ENCODE results near the gene CAPN13. TPM values are rescaled to one million over a fixed set of nuclear protein-coding genes. Genes with fewer than 3 reads are reported as not detected.

Gene CAPN13
- total and polyA plus RNA-seq, 10 of the 15 experiments (the other 5 are each of a cell fraction or from before 2014, with no cell fraction given), result 0.03 to 0.10 (median 0.06) TPM; not detected in 7

GRCh38 chr2:30678410-30679137, 128.7 kb downstream of the CAPN13 start:
- CTCF ChIA-PET, result interaction anchor here (0.9 kb wide), 1 partner anchor 33 kb away, joined by 3 read pairs; no protein-coding TSS in a partner anchor
- in situ Hi-C loops (cut with MboI), result no loop called here

More at GRCh38 chr2:30678410-30679137, 128.7 kb downstream of the CAPN13 start:
- ChIA-PET POLR2A (no interaction called here), RAD21 (ENCODE audit: unreplicated experiment) (no interaction called here), SMC1A (ENCODE audit: uncharacterized antibody, unreplicated experiment) (no interaction called here)
- Histone ChIP-seq H3K4me3 (no peak overlapping the region), H3K27ac (ENCODE audit: control insufficient read depth, insufficient read depth) (no peak overlapping the region), H3K79me2 (ENCODE audit: control insufficient read depth, insufficient read depth, low read length) (no peaks in the 10 kb centered on the region), H4K20me1 (ENCODE audit: control insufficient read depth, insufficient read depth) (no peaks in the 10 kb centered on the region), H3K9ac (ENCODE audit: control insufficient read depth, insufficient read depth, low read length) (no peak overlapping the region), H3K4me1 (ENCODE audit: control insufficient read depth, insufficient read depth, low read length) (no peaks in the 10 kb centered on the region), H3K27me3 (replicated peaks in 1 of 2; ENCODE audit: control insufficient read depth in 2 of 2, insufficient read depth in 2 of 2, low read length in 1 of 2) (no peaks in the 10 kb centered on the region), H2AFZ (ENCODE audit: control insufficient read depth, low read depth, low read length) (no peak overlapping the region), H3K4me2 (ENCODE audit: control insufficient read depth, insufficient read depth) (no peak overlapping the region), H3K36me3 (ENCODE audit: control insufficient read depth in 2 of 2, insufficient read depth in 2 of 2, low read length in 1 of 2) (no peaks in the 10 kb centered on the region), H3K9me3 (replicated peaks; ENCODE audit: control insufficient read depth, insufficient read depth, low read length) (no peaks in the 10 kb centered on the region; the same call in 2 of the 3 replicates)
- FAIRE-seq, result no peak
- DNase-seq (ENCODE audit: low read depth, low spot score), result no peak
- TF ChIP-seq SUZ12 (IDR thresholded peaks at IDR 0.05; ENCODE audit: unreplicated experiment), result no peak
- no peak for TF ChIP-seq CBFB (IDR thresholded peaks at IDR 0.05; ENCODE audit: low read depth)
- TF ChIP-seq ZNF274 (IDR thresholded peaks at IDR 0.05; ENCODE audit: insufficient read depth, insufficient read length), result no peak
- no peak for TF ChIP-seq CUX1 (IDR thresholded peaks at IDR 0.05; ENCODE audit: insufficient replicate concordance, low read depth, low read length)
- TF ChIP-seq RBBP5 (conservative IDR thresholded peaks at IDR 0.05), result no peak
- no peak for TF ChIP-seq TCF3 (IDR thresholded peaks at IDR 0.05; ENCODE audit: borderline replicate concordance, insufficient read depth, low read depth, low read length)
- TF ChIP-seq REST (IDR thresholded peaks at IDR 0.05; ENCODE audit: low read depth, low read length), result no peak
- TF ChIP-seq YY1 (IDR thresholded peaks at IDR 0.05; ENCODE audit: low read depth, low read length), result no peak
- no peak for TF ChIP-seq CHD1 (IDR thresholded peaks at IDR 0.05; ENCODE audit: low read depth, low read length)
- TF ChIP-seq NRF1 (conservative IDR thresholded peaks at IDR 0.05; ENCODE audit: low read depth, low read length), result no peak
- TF ChIP-seq HDAC6 (IDR thresholded peaks at IDR 0.05; ENCODE audit: unreplicated experiment), result no peak
- TF ChIP-seq SMARCA5 (IDR thresholded peaks at IDR 0.05), result no peak
- ATAC-seq, result no peak
- BruUV-seq (replicated peaks), result no TSS peak
- intact Hi-C loops (cut with micrococcal nuclease; ENCODE audit: unreplicated experiment), result no loop called here
- WGBS (ENCODE audit: insufficient coverage, insufficient replicate concordance, low lambda C conversion rate, missing lambda C conversion rate), result 70% methylated on average over 11 of the region's 11 CpGs

Data from GM12878 (cell line).